HepG2 (cell line): ENCODE results near the gene DCK. TPM values are rescaled to one million over a fixed set of nuclear protein-coding genes. Genes with fewer than 3 reads are reported as not detected.

Experiments
- CENPX ChIP-seq: sonication (generic); formaldehyde crosslinking; IDR thresholded peaks from 2 replicates; pipeline ENCODE4 v1.9.0; 2021; ENCODE audit warnings: mild to moderate bottlenecking, missing genetic modification reagents, moderate library complexity
- KDM5A ChIP-seq: fragments of 200-600 bp; sonication (generic); IDR thresholded peaks from 2 replicates; pipeline ENCODE4 v1.7.0; 2018; ENCODE audit warnings: antibody characterized with exemption, mild to moderate bottlenecking, low read length, borderline replicate concordance
- KMT2B ChIP-seq: IDR thresholded peaks from 2 replicates; pipeline ENCODE4 v1.6.1; 2016; ENCODE audit warnings: missing genetic modification reagents, missing compliant biosample characterization
- NCOR1 ChIP-seq: fragments of 200-600 bp; sonication (generic); IDR thresholded peaks from 2 replicates; pipeline ENCODE4 v1.7.0; 2017; ENCODE audit warnings: antibody characterized with exemption, low read length, borderline replicate concordance
- ONECUT2 ChIP-seq: sonication (generic); formaldehyde crosslinking; IDR thresholded peaks from 2 replicates; pipeline ENCODE4 v1.4.0; 2020; ENCODE audit warnings: missing genetic modification reagents
- PAXIP1 ChIP-seq: sonication (generic); formaldehyde crosslinking; conservative IDR thresholded peaks from 2 replicates; pipeline ENCODE4 v1.4.0; 2020; ENCODE audit warnings: mild to moderate bottlenecking, missing genetic modification reagents, moderate library complexity
- PHF5A ChIP-seq: IDR thresholded peaks from one replicate; pipeline ENCODE4 v1.6.1; 2018; ENCODE audit warnings: low read depth, missing genetic modification reagents; ENCODE audit not compliant: unreplicated experiment
- SKI ChIP-seq: fragments of 450-650 bp; IDR thresholded peaks from one replicate; pipeline ENCODE4 v1.6.1; 2018; ENCODE audit warnings: mild to moderate bottlenecking; ENCODE audit not compliant: partially characterized antibody
- TP53 ChIP-seq: sonication (generic); formaldehyde crosslinking; conservative IDR thresholded peaks from 2 replicates; pipeline ENCODE4 v1.4.0; 2020; ENCODE audit warnings: missing genetic modification reagents
- ZBTB26 ChIP-seq: IDR thresholded peaks from 2 replicates; pipeline ENCODE4 v1.6.1; 2016; ENCODE audit warnings: missing compliant biosample characterization, missing genetic modification reagents, borderline replicate concordance
- ZBTB46 ChIP-seq: sonication (generic); formaldehyde crosslinking; IDR thresholded peaks from 2 replicates; pipeline ENCODE4 v1.4.0; 2020; ENCODE audit warnings: mild to moderate bottlenecking, missing genetic modification reagents, borderline replicate concordance
- ZMYM4 ChIP-seq: sonication (generic); formaldehyde crosslinking; IDR thresholded peaks from 2 replicates; pipeline ENCODE4 v1.8.1; 2023; ENCODE audit warnings: mild to moderate bottlenecking, missing genetic modification reagents
- ZNF143 ChIP-seq: sonication (generic); formaldehyde crosslinking; IDR thresholded peaks from 2 replicates; pipeline ENCODE4 v1.4.0; 2020; ENCODE audit warnings: missing genetic modification reagents
- ZNF557 ChIP-seq: sonication (generic); formaldehyde crosslinking; IDR thresholded peaks from 2 replicates; pipeline ENCODE4 v1.4.0; 2020; ENCODE audit warnings: missing genetic modification reagents
- ZNF678 ChIP-seq: sonication (generic); formaldehyde crosslinking; IDR thresholded peaks from 2 replicates; pipeline ENCODE4 v1.4.0; 2020; ENCODE audit warnings: mild to moderate bottlenecking, missing genetic modification reagents
- ZNF746 ChIP-seq: sonication (generic); formaldehyde crosslinking; IDR thresholded peaks from 2 replicates; pipeline ENCODE4 v1.8.0; 2022; ENCODE audit warnings: mild to moderate bottlenecking, missing genetic modification reagents
- polyA plus RNA-seq, 8 experiments: library from polyadenylated mRNA; depleted of rRNA in 3 of 8; stranded (reverse) in 7 of 8; unstranded in 1 of 8; fragments of >200 nt; fragmentation: Illumina TruSeq in 4 of 8; extraction: Trizol in 4 of 8; gene quantifications; 2 replicates each; pipeline versions ENCODE4 v1.2.1 to v1.2.3, GENCODE V29; 2011 to 2016; ENCODE audit warnings: low read depth in 4 of 8, missing spikeins in 1 of 8, mixed read lengths in 1 of 8; ENCODE audit not compliant: insufficient read depth in 1 of 8
- total RNA-seq, 5 experiments: library from RNA; depleted of rRNA; stranded (reverse); fragments of >200 nt; fragmentation: Illumina TruSeq; extraction: Trizol; gene quantifications; 2 replicates each; pipeline ENCODE4 v1.2.3, GENCODE V29; 2016; ENCODE audit warnings: low read depth in 1 of 5
- TF ChIP-seq, protein P1 (sequence below), 2 experiments: sonication (generic) in 1 of 2; formaldehyde crosslinking in 1 of 2; IDR thresholded peaks; 2 replicates each; pipeline versions ENCODE4 v1.5.1 to v1.6.1; 2011 to 2020; ENCODE audit warnings: borderline replicate concordance in 1 of 2, low read depth in 1 of 2, low read length in 1 of 2, mild to moderate bottlenecking in 1 of 2, missing genetic modification reagents in 1 of 2, moderate library complexity in 1 of 2
- TF ChIP-seq, protein P2 (sequence below): IDR thresholded peaks from 2 replicates; pipeline ENCODE4 v1.6.1; 2012; ENCODE audit warnings: inconsistent platforms

Gene DCK
- total and polyA plus RNA-seq, 2 of the 13 experiments (the other 11 are each of a cell fraction or from before 2014, with no cell fraction given), result 5.7 to 21.8 TPM

DNA sequence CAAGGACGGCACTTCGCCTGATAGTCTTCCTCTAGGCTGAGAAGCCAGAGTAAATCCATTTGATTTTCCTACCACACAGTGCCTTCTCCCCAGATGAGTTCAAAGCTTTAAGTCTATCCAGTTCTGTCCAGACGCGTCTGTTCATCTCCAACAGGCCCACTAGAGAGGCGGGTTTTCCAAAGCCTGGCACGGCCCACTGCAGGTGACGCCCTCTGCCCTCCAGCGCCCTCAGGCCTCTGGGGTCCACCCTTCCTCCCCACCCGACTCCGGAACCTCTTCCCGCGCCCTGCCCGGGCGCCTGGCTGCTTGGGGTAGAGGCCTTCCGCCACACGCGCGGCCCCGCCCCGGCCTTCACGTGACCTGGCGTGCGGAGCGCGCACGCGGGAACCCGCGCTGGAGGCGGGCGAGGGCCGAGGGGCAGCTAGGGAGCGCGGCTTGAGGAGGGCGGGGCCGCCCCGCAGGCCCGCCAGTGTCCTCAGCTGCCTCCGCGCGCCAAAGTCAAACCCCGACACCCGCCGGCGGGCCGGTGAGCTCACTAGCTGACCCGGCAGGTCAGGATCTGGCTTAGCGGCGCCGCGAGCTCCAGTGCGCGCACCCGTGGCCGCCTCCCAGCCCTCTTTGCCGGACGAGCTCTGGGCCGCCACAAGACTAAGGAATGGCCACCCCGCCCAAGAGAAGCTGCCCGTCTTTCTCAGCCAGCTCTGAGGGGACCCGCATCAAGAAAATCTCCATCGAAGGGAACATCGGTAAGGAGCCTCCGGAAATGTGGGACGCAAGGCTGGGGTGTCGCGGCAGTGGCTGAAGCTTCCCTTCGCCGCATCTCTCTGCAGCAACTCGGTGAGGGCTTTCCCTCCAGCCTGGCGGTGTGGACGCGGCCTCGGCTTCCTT lies at the start of gene DCK (continued):
- TF ChIP-seq, protein P1, sequence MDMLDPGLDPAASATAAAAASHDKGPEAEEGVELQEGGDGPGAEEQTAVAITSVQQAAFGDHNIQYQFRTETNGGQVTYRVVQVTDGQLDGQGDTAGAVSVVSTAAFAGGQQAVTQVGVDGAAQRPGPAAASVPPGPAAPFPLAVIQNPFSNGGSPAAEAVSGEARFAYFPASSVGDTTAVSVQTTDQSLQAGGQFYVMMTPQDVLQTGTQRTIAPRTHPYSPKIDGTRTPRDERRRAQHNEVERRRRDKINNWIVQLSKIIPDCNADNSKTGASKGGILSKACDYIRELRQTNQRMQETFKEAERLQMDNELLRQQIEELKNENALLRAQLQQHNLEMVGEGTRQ (IDR thresholded peaks at IDR 0.05; ENCODE audit: low read depth, low read length), result peak; percentile 88
- TF ChIP-seq, protein P1 (CRISPR knock-in tag; IDR thresholded peaks at IDR 0.05; ENCODE audit: borderline replicate concordance), result peak; percentile 88; the same call in 1 of the 2 replicates
- peak; percentile 81 for TF ChIP-seq SKI
- TF ChIP-seq KDM5A, result peak; percentile 71
- TF ChIP-seq CENPX, result no peak
- TF ChIP-seq PHF5A (CRISPR knock-in tag), result no peak
- TF ChIP-seq, protein P2, sequence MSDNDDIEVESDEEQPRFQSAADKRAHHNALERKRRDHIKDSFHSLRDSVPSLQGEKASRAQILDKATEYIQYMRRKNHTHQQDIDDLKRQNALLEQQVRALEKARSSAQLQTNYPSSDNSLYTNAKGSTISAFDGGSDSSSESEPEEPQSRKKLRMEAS, result peak; percentile 89
- no peak; the same call in 1 of the 2 replicates for TF ChIP-seq NCOR1
- no peak for TF ChIP-seq ZNF678 (CRISPR knock-in tag)
- peak; percentile 93 for TF ChIP-seq ZMYM4 (CRISPR knock-in tag)
- TF ChIP-seq PAXIP1 (CRISPR knock-in tag), result peak; percentile 69
- TF ChIP-seq ZNF143 (CRISPR knock-in tag), result peak; percentile 37; the same call in 1 of the 2 replicates
- no peak for TF ChIP-seq ZNF557 (CRISPR knock-in tag)
- no peak for TF ChIP-seq TP53
- no peak for TF ChIP-seq ZBTB26 (CRISPR knock-in tag)
- 0 out of 2 replicates have a peak, but pooled peaks have one; percentile 34 for TF ChIP-seq ZNF746
- peak; percentile 70 for TF ChIP-seq KMT2B (CRISPR knock-in tag)
- TF ChIP-seq ZBTB46 (CRISPR knock-in tag), result no peak
- TF ChIP-seq ONECUT2 (CRISPR knock-in tag), result no peak
